Cardiac fibroblast (primary cell): ENCODE data around the gene SPCS1.

Source experiments
- DNase-seq, 2 donors: peaks; one replicate each; pipeline versions ENCODE4 v3.0.0 to v3.0.0-alpha.2; 2010; ENCODE audit warnings: low read depth in 2 of 2
- H3K4me3 ChIP-seq, 2 donors: replicated peaks in 1 of 2; 1 replicate in 1 of 2; 2 replicates in 1 of 2; pipeline ENCODE4 v1.5.1; 2011; ENCODE audit warnings: low read depth in 2 of 2, low read length in 2 of 2, mild to moderate bottlenecking in 2 of 2, moderate library complexity in 1 of 2
- CTCF ChIP-seq: IDR thresholded peaks from one replicate; pipeline ENCODE4 v1.5.1; 2011; ENCODE audit warnings: low read depth, mild to moderate bottlenecking, low read length, inconsistent platforms

SPCS1 gene

GRCh38 chr3:52684184-52684583 lies 21.7 kb upstream of the SPCS1 start:
- DNase-seq: no peak
- TF ChIP-seq CTCF: no peak
- H3K4me3 ChIP-seq: no peak overlapping the region

GRCh38 chr3:52685285-52685708 lies 20.6 kb upstream of the SPCS1 start:
- TF ChIP-seq CTCF: no peak
- H3K4me3 ChIP-seq: peak overlapping the region; percentile 83 to 88
- DNase-seq: peak; percentile 60 to 71

- DNase-seq: peak; percentile 95 to 97
- peak within 1 kb of the TSS; percentile 83 to 88 for H3K4me3 ChIP-seq
- no peak for TF ChIP-seq CTCF
These were observed 19.9 kb upstream of the SPCS1 start, which contains the start of the genes GNL3 and PBRM1 for GRCh38 chr3:52685709-52686691. GNL3 (plus strand) TSS chr3:52686032; CDS start chr3:52686093, 61 bp downstream. PBRM1 (minus strand) TSS chr3:52685913.

- no peak for DNase-seq
- no peak for TF ChIP-seq CTCF
- H3K4me3 ChIP-seq: no peak overlapping the region
These were observed 17.6 kb upstream of the SPCS1 start for GRCh38 chr3:52688266-52688665.

GRCh38 chr3:52689151-52689550 lies 16.8 kb upstream of the SPCS1 start:
- H3K4me3 ChIP-seq: no peak overlapping the region
- no peak for DNase-seq
- TF ChIP-seq CTCF: no peak

- no peak overlapping the region for H3K4me3 ChIP-seq
- DNase-seq: no peak
- no peak for TF ChIP-seq CTCF
These were observed 15.3 kb upstream of the SPCS1 start for GRCh38 chr3:52690560-52690959.
